ENCODE data around the gene SPECC1L.

The SPECC1L gene

DNA sequence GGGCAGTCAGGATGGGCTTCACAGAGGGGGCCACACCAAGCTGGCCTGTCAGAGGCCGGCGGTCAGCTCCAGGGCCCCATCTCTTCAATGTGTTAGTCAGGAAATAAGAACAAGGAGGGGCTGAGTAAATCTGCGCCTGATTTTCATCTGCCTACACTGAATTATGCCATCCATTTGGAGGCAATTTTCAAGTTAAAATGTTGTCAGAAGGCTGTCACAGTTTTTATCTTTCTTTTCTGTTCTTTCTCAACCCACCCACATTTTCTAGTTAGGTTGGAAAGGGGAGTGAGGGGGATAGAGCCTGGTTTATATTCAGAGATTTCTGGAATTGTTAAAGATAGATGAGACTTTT is 175.6 kb downstream of the SPECC1L start:
- H3K36me3 ChIP-seq (ENCODE audit: control insufficient read depth, insufficient read depth, low read length): no peaks in the 10 kb centered on the region
- peaks cover 33% of the 10 kb centered on the region for H3K4me1 ChIP-seq (ENCODE audit: control insufficient read depth, insufficient read depth, low read length, poor library complexity, severe bottlenecking)
- no peak overlapping the region for H3K4me3 ChIP-seq (ENCODE audit: extremely low read depth, insufficient read depth, low read length, poor library complexity, severe bottlenecking)
- 80 to 90% methylated on average over 1 to 2 of the region's 3 CpGs for WGBS, 2 experiments (ENCODE audit: insufficient coverage in 2 of 2)
- peaks cover 4% of the 10 kb centered on the region for H3K9me3 ChIP-seq (ENCODE audit: control insufficient read depth, low read length)
- no peak overlapping the region for H3K27ac ChIP-seq (ENCODE audit: low read depth, low read length, severe bottlenecking)

DNA sequence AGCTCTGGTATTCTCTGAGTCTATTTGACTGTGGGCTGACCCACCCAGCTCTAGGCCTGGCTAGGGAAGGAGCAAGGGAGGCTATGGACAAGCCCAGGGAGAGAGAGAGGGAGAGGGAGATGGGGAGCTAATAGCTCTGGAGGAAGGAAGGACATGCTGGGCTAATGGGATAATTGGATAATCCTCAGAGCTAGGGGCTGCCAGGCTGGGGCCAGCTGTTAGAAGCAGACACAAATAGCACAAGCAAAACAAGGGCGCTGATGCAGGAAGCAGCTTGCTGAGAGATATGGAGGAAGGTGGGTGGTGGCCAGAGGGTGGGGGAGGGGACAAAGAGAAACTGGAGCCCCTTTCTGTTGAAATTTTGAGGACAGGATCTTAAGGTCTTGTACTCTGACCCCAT is 180.0 kb downstream of the SPECC1L start:
- peaks cover 18% of the 10 kb centered on the region for H3K4me1 ChIP-seq (ENCODE audit: control insufficient read depth, insufficient read depth, low read length, poor library complexity, severe bottlenecking)
- peaks cover 5% of the 10 kb centered on the region for H3K9me3 ChIP-seq (ENCODE audit: control insufficient read depth, low read length)
- WGBS, 2 experiments (ENCODE audit: insufficient coverage in 2 of 2): 80% methylated on average over 1 of the region's 1 CpG; no CpG with 5 or more reads in 1 of the 2 experiments
- peak overlapping the region; percentile 46 for H3K27ac ChIP-seq (ENCODE audit: low read depth, low read length, severe bottlenecking)
- no peaks in the 10 kb centered on the region for H3K36me3 ChIP-seq (ENCODE audit: control insufficient read depth, insufficient read depth, low read length)
- no peak overlapping the region for H3K4me3 ChIP-seq (ENCODE audit: extremely low read depth, insufficient read depth, low read length, poor library complexity, severe bottlenecking)

DNA sequence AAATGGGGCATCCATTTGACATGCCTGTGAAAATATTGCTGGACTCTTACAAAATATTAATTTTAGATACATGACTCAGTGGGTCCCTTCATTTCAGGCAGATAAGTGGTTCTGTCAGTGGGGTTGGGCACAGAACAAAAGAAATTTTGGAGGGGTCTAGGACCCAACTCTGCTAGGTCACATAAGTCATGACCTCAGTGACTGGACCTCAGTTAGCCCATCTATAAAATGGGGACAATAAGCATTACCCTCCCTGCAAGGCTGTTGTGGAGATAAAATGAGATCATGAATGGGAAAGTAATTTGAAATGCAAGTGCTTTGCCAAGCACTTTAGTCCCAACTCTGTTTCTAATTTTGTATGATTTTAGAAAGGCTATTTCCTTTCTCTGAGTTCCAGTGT is 180.5 kb downstream of the SPECC1L start:
- peaks cover 13% of the 10 kb centered on the region for H3K4me1 ChIP-seq (ENCODE audit: control insufficient read depth, insufficient read depth, low read length, poor library complexity, severe bottlenecking)
- no peaks in the 10 kb centered on the region for H3K36me3 ChIP-seq (ENCODE audit: control insufficient read depth, insufficient read depth, low read length)
- H3K4me3 ChIP-seq (ENCODE audit: extremely low read depth, insufficient read depth, low read length, poor library complexity, severe bottlenecking): no peak overlapping the region
- no peak overlapping the region for H3K27ac ChIP-seq (ENCODE audit: low read depth, low read length, severe bottlenecking)
- H3K9me3 ChIP-seq (ENCODE audit: control insufficient read depth, low read length): peaks cover 5% of the 10 kb centered on the region

DNA sequence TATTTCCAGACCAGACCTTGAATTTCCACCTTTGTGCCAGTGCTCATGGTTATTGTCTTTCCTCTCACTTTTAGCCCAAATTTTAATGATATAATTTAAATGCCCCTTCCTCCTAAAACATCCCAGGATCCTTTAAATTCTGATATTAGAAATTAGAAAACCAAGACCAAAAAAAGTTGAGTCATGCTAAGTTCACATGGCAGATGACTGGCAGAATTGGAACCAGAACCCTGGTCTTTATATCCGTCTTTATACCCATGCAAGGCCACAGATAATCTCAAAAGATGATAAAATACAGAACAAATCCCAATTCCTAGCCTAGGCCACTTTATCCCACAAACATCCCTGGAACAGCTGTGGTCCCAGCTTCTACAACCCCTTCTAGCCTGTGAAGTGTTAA is 183.2 kb downstream of the SPECC1L start:
- WGBS, 2 experiments (ENCODE audit: insufficient coverage in 2 of 2): 78 to 83% methylated on average over 1 of the region's 1 CpG
- Histone ChIP-seq H3K4me3 (ENCODE audit: extremely low read depth, insufficient read depth, low read length, poor library complexity, severe bottlenecking) (no peak overlapping the region), H3K36me3 (ENCODE audit: control insufficient read depth, insufficient read depth, low read length) (no peaks in the 10 kb centered on the region)

DNA sequence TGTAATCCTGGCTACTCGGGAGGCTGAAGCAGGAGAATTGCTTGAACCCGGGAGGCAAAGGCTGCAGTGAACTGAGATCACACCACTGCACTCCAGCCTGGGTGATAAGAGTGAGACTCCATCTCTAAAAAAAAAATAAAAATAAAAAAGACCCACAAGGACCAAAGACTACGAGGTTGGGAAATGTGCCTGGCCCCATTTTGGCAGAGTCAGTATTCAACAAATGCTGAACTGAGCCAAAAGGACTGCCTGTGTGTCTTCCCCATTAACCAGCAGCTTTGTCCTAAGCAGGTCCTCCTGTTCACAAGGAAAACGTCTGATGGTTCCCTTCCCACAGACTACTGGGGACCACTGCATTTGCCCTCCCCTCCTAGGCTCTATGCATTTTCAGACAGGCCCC is 184.4 kb downstream of the SPECC1L start:
- Histone ChIP-seq H3K4me1 (ENCODE audit: control insufficient read depth, insufficient read depth, low read length, poor library complexity, severe bottlenecking) (peaks cover 16% of the 10 kb centered on the region), H3K4me3 (ENCODE audit: extremely low read depth, insufficient read depth, low read length, poor library complexity, severe bottlenecking) (no peak overlapping the region), H3K36me3 (ENCODE audit: control insufficient read depth, insufficient read depth, low read length) (no peaks in the 10 kb centered on the region), H3K9me3 (ENCODE audit: control insufficient read depth, low read length) (peaks cover 5% of the 10 kb centered on the region), H3K27ac (ENCODE audit: low read depth, low read length, severe bottlenecking) (no peak overlapping the region)
- WGBS, 2 experiments (ENCODE audit: insufficient coverage in 2 of 2): 79 to 89% methylated on average over 1 to 3 of the region's 4 CpGs

More for the DNA sequence above, 183.2 kb downstream of the SPECC1L start:
- Histone ChIP-seq H3K9me3 (ENCODE audit: control insufficient read depth, low read length) (peaks cover 5% of the 10 kb centered on the region), H3K4me1 (ENCODE audit: control insufficient read depth, insufficient read depth, low read length, poor library complexity, severe bottlenecking) (peaks cover 9% of the 10 kb centered on the region), H3K27ac (ENCODE audit: low read depth, low read length, severe bottlenecking) (no peak overlapping the region)

DNA sequence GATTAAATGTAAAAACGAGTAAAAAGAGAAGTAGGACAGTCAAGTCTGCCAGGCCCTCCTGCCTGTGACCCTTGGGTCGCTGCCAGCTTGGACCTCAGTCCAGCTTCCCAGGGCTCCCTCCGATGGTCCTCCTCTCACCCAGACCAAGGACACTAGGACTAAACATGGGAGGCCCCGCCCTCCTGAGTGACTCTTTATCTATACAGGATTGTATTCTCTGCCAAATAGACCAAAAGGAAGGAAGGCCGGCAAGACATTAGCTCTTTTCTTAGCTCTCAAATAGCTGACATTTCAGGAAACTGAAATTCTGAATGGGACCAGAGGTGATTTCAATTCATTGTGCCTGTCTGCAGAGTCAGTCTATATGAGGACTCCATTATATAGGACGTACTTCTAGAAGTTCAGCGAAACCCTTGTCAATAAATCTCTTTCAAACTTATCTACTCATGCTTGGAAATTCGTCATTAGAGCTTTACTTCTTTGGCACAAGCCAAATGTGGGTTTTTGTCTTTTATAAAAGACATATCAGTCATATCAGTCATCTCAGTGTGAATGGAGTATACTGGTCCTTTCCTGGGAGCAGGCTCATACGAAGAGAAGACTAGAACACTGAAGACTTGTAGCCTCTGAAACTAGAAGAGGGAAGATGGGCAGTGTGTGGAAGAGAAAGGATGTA is 185.3 kb downstream of the SPECC1L start:
- H3K9me3 ChIP-seq (ENCODE audit: control insufficient read depth, low read length): peaks cover 4% of the 10 kb centered on the region
- 95 to 97% methylated on average over 3 to 7 of the region's 9 CpGs for WGBS, 2 experiments (ENCODE audit: insufficient coverage in 2 of 2)
- no peaks in the 10 kb centered on the region for H3K36me3 ChIP-seq (ENCODE audit: control insufficient read depth, insufficient read depth, low read length)
- H3K27ac ChIP-seq (ENCODE audit: low read depth, low read length, severe bottlenecking): no peak overlapping the region
- H3K4me3 ChIP-seq (ENCODE audit: extremely low read depth, insufficient read depth, low read length, poor library complexity, severe bottlenecking): no peak overlapping the region
- peaks cover 19% of the 10 kb centered on the region for H3K4me1 ChIP-seq (ENCODE audit: control insufficient read depth, insufficient read depth, low read length, poor library complexity, severe bottlenecking)

DNA sequence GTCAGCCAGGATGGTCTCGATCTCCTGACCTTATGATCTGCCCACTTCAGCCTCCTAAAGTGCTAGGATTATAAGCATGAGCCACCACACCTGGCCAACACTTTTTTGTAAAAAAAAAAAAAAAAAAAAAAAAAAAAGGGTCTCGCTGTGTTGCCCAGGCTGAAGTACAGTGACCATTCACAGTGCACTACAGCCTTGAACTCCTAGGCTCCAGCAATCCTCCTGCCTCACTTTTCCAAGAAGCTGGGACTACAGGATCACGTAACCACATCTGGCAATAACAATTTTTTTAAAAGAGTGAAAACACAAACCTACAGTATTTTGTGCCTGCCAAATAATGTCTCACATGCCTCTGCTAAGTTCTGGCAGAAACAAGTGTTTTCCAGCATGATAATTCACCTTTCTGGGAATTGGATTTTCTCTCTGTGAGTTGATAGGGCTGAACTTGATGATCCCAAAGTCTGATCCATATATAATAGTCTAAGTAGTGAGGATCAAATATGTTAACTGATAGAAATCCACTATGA is 187.3 kb downstream of the SPECC1L start:
- Histone ChIP-seq H3K36me3 (ENCODE audit: control insufficient read depth, insufficient read depth, low read length) (no peaks in the 10 kb centered on the region), H3K4me1 (ENCODE audit: control insufficient read depth, insufficient read depth, low read length, poor library complexity, severe bottlenecking) (peaks cover 18% of the 10 kb centered on the region), H3K4me3 (ENCODE audit: extremely low read depth, insufficient read depth, low read length, poor library complexity, severe bottlenecking) (no peak overlapping the region), H3K9me3 (ENCODE audit: control insufficient read depth, low read length) (no peaks in the 10 kb centered on the region), H3K27ac (ENCODE audit: low read depth, low read length, severe bottlenecking) (no peak overlapping the region)
- WGBS, 2 experiments (ENCODE audit: insufficient coverage in 2 of 2): no CpG with 5 or more reads among the region's 3 CpGs

DNA sequence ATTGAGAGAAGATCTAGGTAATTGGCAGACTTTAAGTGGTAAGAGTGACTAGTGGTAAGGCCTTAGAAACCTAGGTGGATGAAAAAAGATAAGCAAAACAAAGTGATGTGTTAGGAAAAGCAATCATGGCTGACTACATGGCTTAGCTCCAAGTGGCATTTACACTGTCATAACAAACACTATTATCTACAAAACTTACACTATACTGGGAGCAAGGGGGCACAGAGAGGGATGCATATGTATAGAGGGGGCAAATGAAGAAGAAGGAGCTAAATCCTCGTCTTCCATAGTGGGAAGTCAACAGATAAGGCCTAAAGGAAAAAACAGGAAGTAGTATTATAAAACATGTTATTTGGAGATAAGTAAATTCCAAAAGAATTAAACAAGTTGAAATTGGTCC is 189.3 kb downstream of the SPECC1L start:
- Histone ChIP-seq H3K27ac (ENCODE audit: low read depth, low read length, severe bottlenecking) (peak overlapping the region; percentile 41), H3K4me3 (ENCODE audit: extremely low read depth, insufficient read depth, low read length, poor library complexity, severe bottlenecking) (no peak overlapping the region), H3K9me3 (ENCODE audit: control insufficient read depth, low read length) (no peaks in the 10 kb centered on the region), H3K4me1 (ENCODE audit: control insufficient read depth, insufficient read depth, low read length, poor library complexity, severe bottlenecking) (peaks cover 20% of the 10 kb centered on the region), H3K36me3 (ENCODE audit: control insufficient read depth, insufficient read depth, low read length) (no peaks in the 10 kb centered on the region)
- WGBS, 2 experiments (ENCODE audit: insufficient coverage in 2 of 2): 50 to 80% methylated on average over 1 of the region's 1 CpG

DNA sequence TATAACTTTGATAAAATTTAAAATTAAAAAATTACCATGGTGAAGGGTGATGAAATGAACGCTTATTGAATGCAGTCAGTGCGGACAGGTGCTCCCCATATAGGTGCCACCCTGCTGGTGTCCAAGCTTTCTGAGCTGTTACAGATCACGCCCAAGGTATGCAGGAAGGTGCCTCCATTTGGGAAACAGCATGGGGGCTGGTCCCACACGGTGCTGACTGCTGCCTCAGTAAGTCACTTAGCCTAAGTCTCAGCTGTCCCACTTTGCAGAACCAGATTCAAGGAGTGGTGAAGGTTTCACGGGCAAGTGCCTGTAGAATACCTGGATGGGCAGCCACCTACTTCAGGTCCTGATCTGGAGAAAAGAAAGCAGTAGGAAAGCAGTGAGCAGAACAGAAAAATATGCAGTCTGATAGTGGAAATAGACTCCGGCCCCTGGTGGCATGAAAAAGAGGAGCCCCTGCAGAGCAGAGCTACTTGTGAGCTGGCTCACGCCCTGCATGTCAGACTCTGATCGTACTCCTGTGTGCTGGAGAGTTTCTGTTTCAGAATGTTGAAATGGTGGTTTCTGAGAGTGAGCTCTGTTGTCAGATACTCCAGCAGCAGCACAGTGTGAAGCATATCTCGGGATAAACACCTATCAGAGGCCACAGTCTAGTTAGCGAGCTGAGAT is 189.9 kb downstream of the SPECC1L start:
- Histone ChIP-seq H3K4me1 (ENCODE audit: control insufficient read depth, insufficient read depth, low read length, poor library complexity, severe bottlenecking) (peaks cover 26% of the 10 kb centered on the region), H3K36me3 (ENCODE audit: control insufficient read depth, insufficient read depth, low read length) (no peaks in the 10 kb centered on the region), H3K9me3 (ENCODE audit: control insufficient read depth, low read length) (no peaks in the 10 kb centered on the region), H3K4me3 (ENCODE audit: extremely low read depth, insufficient read depth, low read length, poor library complexity, severe bottlenecking) (no peak overlapping the region), H3K27ac (ENCODE audit: low read depth, low read length, severe bottlenecking) (no peak overlapping the region)
- 67 to 75% methylated on average over 9 to 10 of the region's 10 CpGs for WGBS, 2 experiments (ENCODE audit: insufficient coverage in 2 of 2)

DNA sequence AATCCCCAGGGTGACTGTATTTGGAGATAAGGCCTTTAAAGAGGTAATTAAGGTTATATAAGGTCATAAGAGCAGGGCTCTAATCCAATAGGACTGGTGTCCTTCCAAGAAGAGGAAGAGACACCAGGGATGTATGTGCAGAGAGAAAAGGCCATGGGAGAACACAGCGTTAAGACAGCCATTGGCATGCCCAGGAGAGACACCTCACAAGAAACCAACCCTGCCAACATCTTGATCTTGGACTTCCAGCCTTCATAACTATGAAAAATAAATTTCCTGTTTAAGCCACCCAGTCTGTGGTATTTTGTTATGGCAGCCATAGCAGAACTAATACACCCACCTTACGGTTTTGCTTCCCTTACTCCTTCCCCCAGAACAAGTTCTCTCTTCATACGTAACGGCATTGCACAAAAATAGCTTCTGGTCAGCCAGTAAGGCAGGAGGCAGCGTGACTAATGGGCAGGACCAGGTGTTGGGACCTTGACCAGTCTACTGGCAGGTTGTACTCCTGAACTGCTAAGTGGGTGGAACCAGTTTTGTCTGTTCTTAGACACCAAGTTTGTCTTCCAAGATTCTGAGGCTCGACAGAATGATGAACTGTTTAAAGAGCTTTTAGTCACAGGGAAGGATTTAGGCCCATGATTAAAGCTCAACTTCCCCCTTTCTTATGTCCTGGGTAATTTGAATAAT is 192.6 kb downstream of the SPECC1L start:
- H3K4me3 ChIP-seq (ENCODE audit: extremely low read depth, insufficient read depth, low read length, poor library complexity, severe bottlenecking): no peak overlapping the region
- H3K36me3 ChIP-seq (ENCODE audit: control insufficient read depth, insufficient read depth, low read length): no peaks in the 10 kb centered on the region
- H3K27ac ChIP-seq (ENCODE audit: low read depth, low read length, severe bottlenecking): no peak overlapping the region
- WGBS, 2 experiments (ENCODE audit: insufficient coverage in 2 of 2): 97% methylated on average over 4 to 5 of the region's 6 CpGs
- H3K9me3 ChIP-seq (ENCODE audit: control insufficient read depth, low read length): no peaks in the 10 kb centered on the region
- peaks cover 46% of the 10 kb centered on the region for H3K4me1 ChIP-seq (ENCODE audit: control insufficient read depth, insufficient read depth, low read length, poor library complexity, severe bottlenecking)

Data from mesodermal cell (in vitro differentiated cells).